ENCODE data around the gene SUN1.
A peak's percentile ranks its signal among the peaks of the same experiment; 100 is the strongest.

SUN1 gene

GRCh38 chr7:894164-894867, 62.0 kb downstream of the SUN1 start:
- no peak for DNase-seq

DNA sequence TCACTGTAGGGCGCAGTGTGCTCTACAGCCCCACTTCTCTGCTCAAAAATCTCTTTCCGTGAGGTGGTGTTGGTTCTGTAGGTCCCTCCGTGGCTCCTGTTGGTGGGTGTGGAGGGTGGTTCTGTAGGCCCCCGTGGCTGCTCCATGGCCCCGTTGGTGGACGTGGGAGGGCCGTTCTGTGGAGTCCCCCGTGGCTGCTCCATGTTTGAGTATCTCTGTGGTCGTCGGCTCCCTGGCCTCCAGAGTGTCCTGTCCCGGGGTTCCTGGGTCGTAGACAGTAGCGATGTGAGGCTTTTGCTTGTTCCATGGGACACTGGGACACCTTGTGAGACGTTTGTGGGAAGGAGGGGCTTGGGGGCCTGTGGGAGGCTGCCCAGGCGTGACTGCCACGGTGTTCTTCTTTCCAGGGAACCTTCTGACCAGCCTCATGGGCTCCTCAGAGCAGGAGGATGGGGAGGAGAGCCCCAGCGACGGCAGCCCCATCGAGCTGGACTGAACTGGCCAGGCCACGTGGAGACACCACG, 62.7 kb downstream of the SUN1 start:
- DNase-seq, result no peak

DNA sequence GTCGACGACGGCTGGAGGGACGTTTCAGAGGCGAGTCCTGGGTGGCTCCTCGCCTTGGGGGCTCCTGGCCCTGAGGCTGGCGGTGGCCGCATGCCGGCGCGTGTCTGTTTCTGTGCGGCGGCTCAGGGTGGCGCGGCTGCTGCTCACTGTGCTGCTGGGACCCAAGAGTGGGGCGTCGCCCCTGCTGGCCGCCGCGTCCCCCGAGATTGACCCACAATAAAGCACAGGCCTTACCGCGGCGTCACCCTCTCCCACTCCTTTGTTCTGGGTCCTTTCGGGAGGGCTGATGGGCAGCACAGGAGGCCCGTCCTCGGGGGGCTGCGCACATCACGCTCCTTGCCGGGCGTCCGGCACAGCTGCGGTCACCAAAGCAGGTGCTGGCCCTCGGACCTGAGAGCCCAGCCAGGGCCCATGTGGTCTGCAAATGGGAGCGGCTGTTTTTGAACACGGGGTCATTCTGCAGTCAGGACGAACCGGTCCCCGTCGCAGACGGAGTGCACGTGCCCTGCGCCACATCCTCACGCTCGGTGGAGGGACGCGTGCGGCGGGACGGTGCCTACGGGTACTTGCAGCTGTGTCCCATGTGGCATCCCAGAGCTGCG, 63.3 kb downstream of the SUN1 start:
- no peak for DNase-seq

GRCh38 chr7:896346-897075, 64.2 kb downstream of the SUN1 start:
- DNase-seq, result no peak

- DNase-seq, result no peak
Observed at GRCh38 chr7:897086-897485, 64.8 kb downstream of the SUN1 start.

DNA sequence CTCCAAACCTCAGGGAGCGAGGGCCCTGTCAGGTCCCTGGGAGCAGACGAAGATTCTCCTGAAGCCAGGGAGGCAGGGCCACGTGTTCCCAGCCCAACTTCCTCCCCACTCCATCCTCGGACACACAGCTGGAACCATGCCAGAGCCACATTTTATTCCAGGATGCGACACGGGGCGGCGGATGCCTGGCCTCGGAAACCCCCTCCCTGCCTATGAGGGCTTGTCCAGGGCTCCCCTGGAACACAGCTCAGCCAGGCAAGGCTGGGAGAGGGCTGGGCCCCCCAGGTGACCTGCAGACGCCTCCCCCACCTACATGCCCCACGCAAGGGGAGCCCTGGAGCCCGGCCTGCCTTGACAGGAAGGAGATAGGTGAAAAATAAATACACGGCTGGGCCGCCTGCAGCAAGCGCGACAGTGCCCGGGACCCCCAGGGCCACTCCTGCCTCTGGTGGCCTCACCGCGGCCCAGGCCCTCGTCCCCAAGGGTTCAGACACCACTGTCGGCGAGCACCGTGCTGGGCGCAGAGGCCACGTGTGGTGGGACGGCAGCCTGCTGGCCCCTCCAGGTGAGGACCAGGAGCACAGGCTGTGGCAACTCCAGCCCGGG, 65.6 kb downstream of the SUN1 start:
- DNase-seq, result no peak

DNA sequence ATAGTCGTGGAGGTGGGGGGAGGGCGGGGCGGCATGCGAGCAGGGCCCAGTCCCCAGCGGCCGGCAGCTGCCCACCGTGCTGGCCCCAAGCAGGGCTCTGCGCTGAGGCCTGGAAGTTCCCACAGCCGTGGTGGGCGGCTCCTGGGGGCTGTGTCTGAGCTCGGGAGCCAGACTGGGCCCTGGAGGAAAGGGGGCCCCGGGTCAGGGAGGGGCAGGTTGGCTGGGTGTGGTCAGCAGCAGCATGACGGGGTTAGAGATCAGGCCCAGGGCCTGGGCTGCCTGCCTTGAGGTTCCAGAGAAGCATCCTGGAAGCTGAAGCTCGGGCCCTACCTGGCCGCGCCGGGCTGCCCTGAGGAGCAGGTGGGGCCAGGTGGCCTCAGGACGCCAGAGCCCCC, 66.2 kb downstream of the SUN1 start:
- no peak for DNase-seq

DNA sequence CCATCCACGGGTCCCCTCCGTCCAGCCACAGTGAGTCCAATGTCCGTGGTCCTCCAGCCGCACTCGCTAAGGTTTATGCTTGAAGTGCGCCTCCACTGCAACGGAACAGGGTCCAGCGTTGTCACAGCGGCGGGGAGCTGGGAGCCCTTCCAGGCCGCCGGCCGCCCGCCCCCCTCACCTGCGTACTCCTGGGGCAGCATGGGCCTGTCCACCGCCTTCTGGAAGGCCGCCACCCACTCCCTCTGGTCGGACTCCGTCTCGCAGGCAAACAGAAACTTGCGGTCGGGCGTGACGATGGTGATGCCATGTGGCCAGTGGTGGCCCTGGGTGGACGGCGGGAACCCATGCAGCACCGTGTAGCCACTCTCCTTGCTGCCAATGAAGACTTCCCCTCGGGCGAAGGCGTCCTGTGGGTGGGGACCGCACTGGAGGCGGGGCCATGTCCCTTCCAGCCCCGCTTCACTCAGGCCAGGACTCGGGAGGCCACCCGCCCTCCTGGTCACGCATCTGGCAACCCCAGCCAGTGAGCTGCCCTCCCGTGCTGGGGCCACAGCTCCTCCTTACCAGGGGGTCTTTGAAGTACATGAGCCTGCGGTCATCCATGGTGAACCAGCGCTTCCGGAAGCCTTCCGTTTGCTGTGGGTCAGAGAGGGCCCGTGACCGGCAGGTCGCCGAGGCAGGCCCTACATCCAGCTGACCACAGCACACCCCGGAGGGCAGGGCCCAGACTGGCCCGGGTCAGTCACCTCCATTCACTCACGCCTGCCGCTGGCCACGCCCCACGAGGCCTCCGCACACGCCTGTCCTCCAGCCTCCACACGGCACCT, 66.8 kb downstream of the SUN1 start:
- no peak for DNase-seq

DNA sequence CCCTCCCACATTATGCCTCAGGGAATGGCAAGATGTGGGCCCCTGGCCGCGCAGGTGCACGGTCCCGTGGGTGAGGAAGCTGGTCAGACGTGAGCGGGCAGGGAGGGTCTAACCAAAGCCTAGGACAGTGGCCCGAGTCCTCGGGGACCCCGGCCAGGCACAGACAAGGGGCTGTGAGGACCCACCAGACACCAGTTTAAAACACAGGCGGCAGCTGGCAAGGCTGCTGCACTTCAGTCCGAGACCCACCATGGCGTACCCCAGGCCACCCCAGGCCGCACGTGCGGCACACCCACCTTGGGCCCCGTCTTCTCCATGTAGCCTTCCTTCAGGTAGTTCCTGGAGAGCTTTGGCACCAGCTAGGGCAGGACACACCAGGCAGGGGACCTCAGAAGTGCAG, 67.5 kb downstream of the SUN1 start:
- DNase-seq, result no peak

DNA sequence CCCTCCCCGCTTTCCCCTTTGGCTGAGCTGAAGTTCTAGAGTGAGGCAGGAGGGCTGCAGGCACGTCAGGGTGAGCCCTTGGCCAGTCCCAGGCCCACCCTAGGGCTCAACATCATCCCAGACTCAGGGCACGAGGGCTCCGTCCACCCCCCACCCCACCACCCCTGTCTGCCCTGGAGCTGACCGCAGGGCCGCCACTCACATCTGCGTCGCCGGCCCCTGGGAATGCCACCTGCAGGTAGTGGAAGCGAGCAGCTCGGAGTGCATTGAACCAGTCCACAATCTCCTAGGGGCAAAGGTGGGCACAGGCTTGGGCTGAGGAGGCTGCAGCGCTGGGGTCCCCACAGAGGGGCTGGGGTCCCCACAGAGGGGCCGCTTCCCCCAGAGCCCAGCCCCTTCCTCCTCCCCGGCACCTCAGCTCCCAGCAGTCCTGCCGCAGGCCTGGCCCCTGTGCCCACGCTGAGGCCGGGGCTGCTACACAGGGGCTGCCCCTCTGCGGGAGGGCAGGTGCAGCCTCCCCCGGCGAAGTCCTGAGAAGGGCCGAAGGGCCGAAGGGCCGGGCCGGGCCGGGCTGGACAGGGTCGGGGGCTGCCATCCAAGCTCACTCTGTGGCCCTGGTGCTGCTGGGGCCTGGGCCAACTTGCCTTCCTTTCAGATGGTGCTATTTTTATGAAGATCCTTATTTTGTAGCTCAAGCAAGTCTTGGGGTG, 68.2 kb downstream of the SUN1 start:
- DNase-seq, result no peak

GRCh38 chr7:901041-901387, 68.7 kb downstream of the SUN1 start:
- no peak for DNase-seq

- peak; percentile 90 for DNase-seq
Observed at GRCh38 chr7:901388-902154, 69.3 kb downstream of the SUN1 start.

GRCh38 chr7:902996-903395, 70.7 kb downstream of the SUN1 start:
- no peak for DNase-seq

GRCh38 chr7:903921-904755, 71.9 kb downstream of the SUN1 start:
- no peak for DNase-seq

GRCh38 chr7:904847-905246, 72.6 kb downstream of the SUN1 start:
- peak; percentile 75 for DNase-seq

GRCh38 chr7:906776-907157, 74.5 kb downstream of the SUN1 start:
- DNase-seq, result no peak

DNA sequence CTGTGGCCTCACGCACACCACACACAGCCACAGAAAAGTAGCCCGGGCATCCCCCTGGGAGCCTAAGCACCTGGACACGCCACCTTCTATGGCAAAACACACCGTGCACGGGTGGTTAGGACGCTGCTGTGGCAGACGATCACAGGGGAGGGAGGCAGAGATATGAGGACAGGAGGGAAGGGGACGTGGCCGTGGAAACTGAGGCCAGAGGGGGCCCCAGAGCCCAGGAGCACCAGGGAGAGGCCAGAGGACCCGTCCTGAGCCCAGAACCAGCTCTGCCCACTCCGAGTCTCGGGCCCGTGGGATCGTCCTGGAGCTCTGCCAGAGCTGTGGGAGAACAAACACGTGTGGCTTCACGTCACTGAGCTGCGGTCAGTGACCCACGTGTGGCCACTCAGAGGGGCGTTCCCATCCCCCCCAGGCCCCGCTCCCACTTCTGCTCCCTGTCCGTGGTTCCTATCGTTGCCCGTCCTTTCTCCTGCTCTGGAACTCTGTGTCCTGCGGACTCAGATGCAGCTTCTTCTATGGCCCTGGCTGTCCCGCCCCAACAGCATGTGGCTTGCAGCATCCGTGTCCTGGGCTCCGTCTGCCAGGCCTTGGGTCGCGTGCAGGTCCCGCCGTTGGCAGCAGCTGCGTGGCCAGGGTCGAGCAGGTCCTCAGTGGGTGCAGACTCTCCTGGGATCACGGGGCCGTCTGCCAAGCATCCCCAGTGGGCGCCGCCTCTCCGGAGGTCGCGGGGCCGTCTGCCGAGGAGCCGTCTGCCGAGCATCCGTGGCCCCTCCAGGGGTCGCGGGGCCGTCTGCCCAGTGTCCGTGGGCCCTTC, 75.1 kb downstream of the SUN1 start:
- no peak for DNase-seq

GRCh38 chr7:908159-908581, 75.9 kb downstream of the SUN1 start:
- DNase-seq, result no peak

- DNase-seq, result peak; percentile 57
Observed at GRCh38 chr7:908591-909357, 76.5 kb downstream of the SUN1 start.

Measured in EL (cell line).